Neural cell (in vitro differentiated cells): ENCODE data around the gene SERAC1. TPM values are rescaled to one million over a fixed set of nuclear protein-coding genes. Genes with fewer than 3 reads are reported as not detected.

Experiments
- H2AFZ ChIP-seq: fragments of 200-600, 300-800 bp; sonication (generic), shearing (Covaris generic); 2 replicates; pipeline ENCODE4 v1.6.0; 2014; ENCODE audit warnings: low read depth, mild to moderate bottlenecking, antibody characterized with exemption, low read length, moderate library complexity
- H3F3A ChIP-seq: fragments of 200-600 bp; shearing (Covaris generic); 2 replicates; pipeline ENCODE4 v1.6.1; 2016; ENCODE audit warnings: mild to moderate bottlenecking, moderate library complexity, mixed read lengths, antibody characterized with exemption, low read length; ENCODE audit not compliant: insufficient read depth, poor library complexity, severe bottlenecking
- H3K27ac ChIP-seq: fragments of 200-600, 300-800 bp; sonication (generic), shearing (Covaris generic); 2 replicates; pipeline ENCODE4 v1.5.1; 2014; ENCODE audit warnings: mild to moderate bottlenecking, low read length, moderate library complexity
- H3K27me3 ChIP-seq: fragments of 300-800, 200-600 bp; sonication (generic), shearing (Covaris generic); 2 replicates; pipeline ENCODE4 v1.6.0; 2014; ENCODE audit warnings: mild to moderate bottlenecking, low read depth, low read length, moderate library complexity; ENCODE audit not compliant: insufficient read depth
- H3K36me3 ChIP-seq: fragments of 300-800, 200-600 bp; sonication (generic), shearing (Covaris generic); 2 replicates; pipeline ENCODE4 v1.5.1; 2014; ENCODE audit warnings: mild to moderate bottlenecking, antibody characterized with exemption, low read length, moderate library complexity; ENCODE audit not compliant: insufficient read depth
- H3K4me2 ChIP-seq: fragments of 300-800, 200-600 bp; sonication (generic), shearing (Covaris generic); 2 replicates; pipeline ENCODE4 v1.6.0; 2014; ENCODE audit warnings: mild to moderate bottlenecking, low read length
- H3K4me3 ChIP-seq: fragments of 300-800, 200-600 bp; sonication (generic), shearing (Covaris generic); 2 replicates; pipeline ENCODE4 v1.5.1; 2014; ENCODE audit warnings: mild to moderate bottlenecking, low read length, moderate library complexity
- H3K79me2 ChIP-seq: fragments of 200-600 bp; shearing (Covaris generic); replicated peaks from 2 replicates; pipeline ENCODE4 v1.6.0; 2014; ENCODE audit warnings: mild to moderate bottlenecking, low read length, moderate library complexity; ENCODE audit not compliant: insufficient read depth
- H3K9ac ChIP-seq: fragments of 300-800, 200-600 bp; sonication (generic), shearing (Covaris generic); 2 replicates; pipeline ENCODE4 v1.6.1; 2016; ENCODE audit warnings: mild to moderate bottlenecking, low read length, mixed read lengths
- H3K9me2 ChIP-seq: fragments of 200-600 bp; shearing (Covaris generic); 2 replicates; pipeline ENCODE4 v1.6.1; 2016; ENCODE audit warnings: mild to moderate bottlenecking, low read length, mixed read lengths; ENCODE audit not compliant: insufficient read depth
- H3K9me3 ChIP-seq: fragments of 200-600, 300-800 bp; sonication (generic), shearing (Covaris generic); 2 replicates; pipeline ENCODE4 v1.6.1; 2016; ENCODE audit warnings: mild to moderate bottlenecking, mixed run types, low read length, moderate library complexity, mixed read lengths
- H4K20me1 ChIP-seq: fragments of 200-600 bp; shearing (Covaris generic); 2 replicates; pipeline ENCODE4 v1.6.1; 2016; ENCODE audit warnings: mild to moderate bottlenecking, mixed run types; ENCODE audit not compliant: insufficient read depth
- EP300 ChIP-seq: fragments of 450-650 bp; conservative IDR thresholded peaks from 2 replicates; pipeline ENCODE4 v1.6.1; 2014; ENCODE audit warnings: antibody characterized with exemption, mild to moderate bottlenecking, moderate library complexity; ENCODE audit not compliant: poor library complexity, severe bottlenecking
- POLR2AphosphoS5 ChIP-seq: IDR thresholded peaks from 2 replicates; pipeline ENCODE4 v1.6.1; 2012
- RAD21 ChIP-seq: fragments of 450-650 bp; conservative IDR thresholded peaks from 2 replicates; pipeline ENCODE4 v1.6.1; 2014; ENCODE audit warnings: antibody characterized with exemption, mild to moderate bottlenecking, moderate library complexity
- REST ChIP-seq: IDR thresholded peaks from 2 replicates; pipeline ENCODE4 v1.6.1; 2012; ENCODE audit warnings: borderline replicate concordance
- TAF1 ChIP-seq: IDR thresholded peaks from 2 replicates; pipeline ENCODE4 v1.6.1; 2012; ENCODE audit warnings: low read depth
- polyA plus RNA-seq: library from polyadenylated mRNA; depleted of rRNA; stranded (reverse); fragments of >200 nt; gene quantifications from 2 replicates; pipeline ENCODE4 v1.2.3, GENCODE V29; 2014

SERAC1 gene
- polyA plus RNA-seq, 1 donor from 2014 or later = 22.2 TPM

GRCh38 chr6:158164579-158165170 is 3.4 kb downstream of the SERAC1 start:
- Histone ChIP-seq H3K4me2 (no peak overlapping the region), H3K9me2 (no peaks in the 10 kb centered on the region), H3K27me3 (no peaks in the 10 kb centered on the region), H3K79me2 (peaks cover 21% of the 10 kb centered on the region), H4K20me1 (no peaks in the 10 kb centered on the region), H3K9me3 (no peaks in the 10 kb centered on the region), H2AFZ (no peak overlapping the region), H3K4me3 (peak overlapping the region; percentile 19), H3K36me3 (no peaks in the 10 kb centered on the region), H3K9ac (peak overlapping the region; percentile 14), H3F3A (no peaks in the 10 kb centered on the region), H3K27ac (peak overlapping the region; percentile 40)
- TF ChIP-seq RAD21 = no peak

GRCh38 chr6:158161566-158162254 is 6.4 kb downstream of the SERAC1 start:
- Histone ChIP-seq H3K79me2 (peaks cover 19% of the 10 kb centered on the region), H3F3A (no peaks in the 10 kb centered on the region), H3K9me2 (no peaks in the 10 kb centered on the region), H3K27me3 (no peaks in the 10 kb centered on the region), H2AFZ (no peak overlapping the region), H4K20me1 (no peaks in the 10 kb centered on the region), H3K27ac (no peak overlapping the region), H3K9ac (no peak overlapping the region), H3K36me3 (peaks cover 4% of the 10 kb centered on the region), H3K4me2 (no peak overlapping the region), H3K9me3 (no peaks in the 10 kb centered on the region), H3K4me3 (no peak overlapping the region)
- TF ChIP-seq REST = no peak
- no peak for TF ChIP-seq EP300
- no peak for TF ChIP-seq TAF1
- no peak for TF ChIP-seq POLR2AphosphoS5
- TF ChIP-seq RAD21 = no peak

- Histone ChIP-seq H3K27me3 (no peaks in the 10 kb centered on the region), H3F3A (no peaks in the 10 kb centered on the region), H4K20me1 (no peaks in the 10 kb centered on the region), H3K4me3 (no peak overlapping the region), H3K9me3 (no peaks in the 10 kb centered on the region), H3K4me2 (no peak overlapping the region), H3K36me3 (peaks cover 4% of the 10 kb centered on the region), H3K27ac (no peak overlapping the region), H3K9me2 (no peaks in the 10 kb centered on the region), H2AFZ (no peak overlapping the region), H3K9ac (no peak overlapping the region), H3K79me2 (peaks cover 13% of the 10 kb centered on the region)
- no peak for TF ChIP-seq EP300
- no peak for TF ChIP-seq RAD21
- TF ChIP-seq REST = no peak
Observed at GRCh38 chr6:158160932-158161539, 7.0 kb downstream of the SERAC1 start.
